ENCODE data around the gene MS4A10. TPM values are rescaled to one million over a fixed set of nuclear protein-coding genes. Genes with fewer than 3 reads are reported as not detected.
A peak's percentile ranks its signal among the peaks of the same experiment; 100 is the strongest.

Gene MS4A10
- total and polyA plus RNA-seq, 3 experiments from 2014 or later = not detected

GRCh38 chr11:60825118-60825517, 40.0 kb downstream of the MS4A10 start:
- Mint-ChIP-seq H3K27me3 (peaks cover 2 to 8% of the 10 kb centered on the region in 2 donors), H3K27ac (no peak overlapping the region), H3K4me1 (no peaks in the 10 kb centered on the region), H3K9me3 (no peaks in the 10 kb centered on the region), H3K4me3 (no peak overlapping the region), H3K36me3 (no peaks in the 10 kb centered on the region)
- Histone ChIP-seq H3K36me3 (ENCODE audit: insufficient read depth, low read length) (no peaks in the 10 kb centered on the region), H3K27ac (ENCODE audit: low read depth, low read length) (no peak overlapping the region), H3K9me3 (ENCODE audit: low read length) (no peaks in the 10 kb centered on the region), H3K4me3 (ENCODE audit: low read length) (no peak overlapping the region), H3K27me3 (ENCODE audit: insufficient read depth, low read length, poor library complexity, severe bottlenecking) (no peaks in the 10 kb centered on the region), H3K4me1 (ENCODE audit: insufficient read depth, low read length) (no peaks in the 10 kb centered on the region)
- POLR2A ChIA-PET = interaction anchor here (0.5 kb wide), 1 partner anchor 101 kb away, joined by 3 read pairs; no protein-coding TSS in a partner anchor
- DNase-seq = no peak
- CTCF ChIA-PET = interaction anchor here (1.0 kb wide), 1 partner anchor 11 kb away, joined by 3 read pairs; no protein-coding TSS in a partner anchor

- Histone ChIP-seq H3K27me3 (ENCODE audit: insufficient read depth, low read length, poor library complexity, severe bottlenecking) (no peaks in the 10 kb centered on the region), H3K4me3 (ENCODE audit: low read length) (no peak overlapping the region), H3K36me3 (ENCODE audit: insufficient read depth, low read length) (no peaks in the 10 kb centered on the region), H3K4me1 (ENCODE audit: insufficient read depth, low read length) (no peaks in the 10 kb centered on the region), H3K27ac (ENCODE audit: low read depth, low read length) (no peak overlapping the region), H3K9me3 (ENCODE audit: low read length) (no peaks in the 10 kb centered on the region)
- peaks cover 4 to 10% of the 10 kb centered on the region in 2 donors for H3K27me3 Mint-ChIP-seq
- H3K4me1 Mint-ChIP-seq = no peaks in the 10 kb centered on the region
- ChIA-PET CTCF (interaction anchor here (1.1 kb wide), 1 partner anchor 362 kb away, joined by 3 read pairs; no protein-coding TSS in a partner anchor), POLR2A (no interaction called here)
- no peak overlapping the region for H3K27ac Mint-ChIP-seq
- DNase-seq = no peak
- H3K4me3 Mint-ChIP-seq = no peak overlapping the region
- no peaks in the 10 kb centered on the region for H3K36me3 Mint-ChIP-seq
- H3K9me3 Mint-ChIP-seq = no peaks in the 10 kb centered on the region
Observed at GRCh38 chr11:60825790-60826189, 40.7 kb downstream of the MS4A10 start.

GRCh38 chr11:60830478-60831142, 45.5 kb downstream of the MS4A10 start:
- no peaks in the 10 kb centered on the region for H3K36me3 ChIP-seq (ENCODE audit: insufficient read depth, low read length)
- peak overlapping the region in 2 of 7 donors; percentile 54 to 83 for H3K4me3 Mint-ChIP-seq
- CTCF ChIA-PET = interaction anchor here (0.9 to 3.2 kb wide), 28 partner anchors 9 to 562 kb away, joined by 3 to 64 read pairs (median 5); partner anchors contain the start of genes CCDC86, PRPF19, TMEM109 and TMEM216
- no peaks in the 10 kb centered on the region for H3K9me3 ChIP-seq (ENCODE audit: low read length)
- H3K27me3 ChIP-seq (ENCODE audit: insufficient read depth, low read length, poor library complexity, severe bottlenecking) = no peaks in the 10 kb centered on the region
- POLR2A ChIA-PET = interaction anchor here (1.0 to 1.7 kb wide), 2 partner anchors 57 to 76 kb away, joined by 4 read pairs; partner anchors contain the start of gene PRPF19
- H3K27ac Mint-ChIP-seq = peak overlapping the region in 3 of 8 donors; percentile 58 to 86 (median 60)
- H3K36me3 Mint-ChIP-seq = peaks cover 0 to 2% (median 0%) of the 10 kb centered on the region in 3 donors
- H3K4me3 ChIP-seq (ENCODE audit: low read length) = no peak overlapping the region
- no peak overlapping the region for H3K27ac ChIP-seq (ENCODE audit: low read depth, low read length)
- H3K4me1 Mint-ChIP-seq = peaks cover 0 to 3% (median 0%) of the 10 kb centered on the region in 3 donors
- no peaks in the 10 kb centered on the region for H3K9me3 Mint-ChIP-seq
- H3K27me3 Mint-ChIP-seq = peaks cover 12 to 29% of the 10 kb centered on the region in 2 donors
- peak in 1 of 5 donors; percentile 9 for DNase-seq
- no peaks in the 10 kb centered on the region for H3K4me1 ChIP-seq (ENCODE audit: insufficient read depth, low read length)

GRCh38 chr11:60831143-60831500, 46.0 kb downstream of the MS4A10 start:
- no peaks in the 10 kb centered on the region for H3K9me3 ChIP-seq (ENCODE audit: low read length)
- H3K4me3 ChIP-seq (ENCODE audit: low read length) = no peak overlapping the region
- H3K27ac ChIP-seq (ENCODE audit: low read depth, low read length) = no peak overlapping the region
- Mint-ChIP-seq H3K4me1 (peaks cover 0 to 3% (median 0%) of the 10 kb centered on the region in 3 donors), H3K36me3 (peaks cover 0 to 2% (median 0%) of the 10 kb centered on the region in 3 donors), H3K27me3 (peaks cover 12 to 29% of the 10 kb centered on the region in 2 donors), H3K27ac (peak overlapping the region in 3 of 8 donors; percentile 58 to 86 (median 60)), H3K9me3 (no peaks in the 10 kb centered on the region), H3K4me3 (peak overlapping the region in 2 of 7 donors; percentile 54 to 83)
- no peaks in the 10 kb centered on the region for H3K36me3 ChIP-seq (ENCODE audit: insufficient read depth, low read length)
- peak; percentile 58 to 86 (median 71) for DNase-seq
- no peaks in the 10 kb centered on the region for H3K27me3 ChIP-seq (ENCODE audit: insufficient read depth, low read length, poor library complexity, severe bottlenecking)
- ChIA-PET POLR2A (interaction anchor here (1.0 to 1.7 kb wide), 2 partner anchors 56 to 75 kb away, joined by 4 read pairs; partner anchors contain the start of gene PRPF19), CTCF (interaction anchor here (0.6 to 3.2 kb wide), 33 partner anchors 10 to 562 kb away, joined by 3 to 64 read pairs (median 4); partner anchors contain the start of genes CCDC86, PRPF19, TMEM109 and TMEM216)
- no peaks in the 10 kb centered on the region for H3K4me1 ChIP-seq (ENCODE audit: insufficient read depth, low read length)

GRCh38 chr11:60831501-60832079, 46.5 kb downstream of the MS4A10 start:
- no peaks in the 10 kb centered on the region for H3K27me3 ChIP-seq (ENCODE audit: insufficient read depth, low read length, poor library complexity, severe bottlenecking)
- Mint-ChIP-seq H3K36me3 (peaks cover 0 to 2% (median 0%) of the 10 kb centered on the region in 3 donors), H3K4me3 (no peak overlapping the region), H3K27ac (no peak overlapping the region), H3K9me3 (no peaks in the 10 kb centered on the region), H3K27me3 (peaks cover 12 to 29% of the 10 kb centered on the region in 2 donors), H3K4me1 (peaks cover 0 to 3% (median 0%) of the 10 kb centered on the region in 3 donors)
- no peak overlapping the region for H3K4me3 ChIP-seq (ENCODE audit: low read length)
- ChIA-PET POLR2A (interaction anchor here (1.0 to 1.7 kb wide), 2 partner anchors 56 to 75 kb away, joined by 4 read pairs; partner anchors contain the start of gene PRPF19), CTCF (interaction anchor here (0.6 to 3.2 kb wide), 31 partner anchors 10 to 561 kb away, joined by 3 to 64 read pairs (median 4); partner anchors contain the start of genes CCDC86, PRPF19, TMEM109 and TMEM216)
- no peak overlapping the region for H3K27ac ChIP-seq (ENCODE audit: low read depth, low read length)
- H3K4me1 ChIP-seq (ENCODE audit: insufficient read depth, low read length) = no peaks in the 10 kb centered on the region
- no peaks in the 10 kb centered on the region for H3K36me3 ChIP-seq (ENCODE audit: insufficient read depth, low read length)
- no peak for DNase-seq
- no peaks in the 10 kb centered on the region for H3K9me3 ChIP-seq (ENCODE audit: low read length)

GRCh38 chr11:60834742-60835533, 49.8 kb downstream of the MS4A10 start:
- H3K4me1 Mint-ChIP-seq = peaks cover 3 to 8% (median 7%) of the 10 kb centered on the region in 3 donors
- Histone ChIP-seq H3K27ac (ENCODE audit: low read depth, low read length) (no peak overlapping the region), H3K4me1 (ENCODE audit: insufficient read depth, low read length) (no peaks in the 10 kb centered on the region), H3K27me3 (ENCODE audit: insufficient read depth, low read length, poor library complexity, severe bottlenecking) (no peaks in the 10 kb centered on the region), H3K36me3 (ENCODE audit: insufficient read depth, low read length) (no peaks in the 10 kb centered on the region), H3K4me3 (ENCODE audit: low read length) (no peak overlapping the region), H3K9me3 (ENCODE audit: low read length) (no peaks in the 10 kb centered on the region)
- ChIA-PET CTCF (interaction anchor here (0.9 to 5.1 kb wide), 3 partner anchors 10 to 352 kb away, joined by 3 to 19 read pairs (median 3); no protein-coding TSS in a partner anchor), POLR2A (no interaction called here)
- H3K36me3 Mint-ChIP-seq = peaks cover 0 to 2% (median 0%) of the 10 kb centered on the region in 3 donors
- no peaks in the 10 kb centered on the region for H3K9me3 Mint-ChIP-seq
- peaks cover 12 to 21% of the 10 kb centered on the region in 2 donors for H3K27me3 Mint-ChIP-seq
- H3K27ac Mint-ChIP-seq = peak overlapping the region in 2 of 8 donors; percentile 0 to 36
- peak overlapping the region in 1 of 7 donors; percentile 24 for H3K4me3 Mint-ChIP-seq
- DNase-seq = no peak

- Mint-ChIP-seq H3K4me3 (peak overlapping the region in 1 of 7 donors; percentile 24), H3K9me3 (no peaks in the 10 kb centered on the region), H3K4me1 (peaks cover 3 to 10% (median 7%) of the 10 kb centered on the region in 3 donors), H3K36me3 (peaks cover 0 to 2% (median 0%) of the 10 kb centered on the region in 3 donors), H3K27ac (peak overlapping the region in 1 of 8 donors; percentile 36), H3K27me3 (peaks cover 12 to 21% of the 10 kb centered on the region in 2 donors)
- no peaks in the 10 kb centered on the region for H3K27me3 ChIP-seq (ENCODE audit: insufficient read depth, low read length, poor library complexity, severe bottlenecking)
- no peaks in the 10 kb centered on the region for H3K9me3 ChIP-seq (ENCODE audit: low read length)
- H3K36me3 ChIP-seq (ENCODE audit: insufficient read depth, low read length) = no peaks in the 10 kb centered on the region
- H3K4me1 ChIP-seq (ENCODE audit: insufficient read depth, low read length) = no peaks in the 10 kb centered on the region
- CTCF ChIA-PET = interaction anchor here (0.9 to 5.1 kb wide), 2 partner anchors 11 to 52 kb away, joined by 3 to 19 read pairs; no protein-coding TSS in a partner anchor
- no peak overlapping the region for H3K27ac ChIP-seq (ENCODE audit: low read depth, low read length)
- no peak for DNase-seq
- H3K4me3 ChIP-seq (ENCODE audit: low read length) = no peak overlapping the region
- POLR2A ChIA-PET = no interaction called here
Observed at GRCh38 chr11:60835534-60835846, 50.4 kb downstream of the MS4A10 start.
